Measurements from ENCODE around the gene PCP4.

DNA sequence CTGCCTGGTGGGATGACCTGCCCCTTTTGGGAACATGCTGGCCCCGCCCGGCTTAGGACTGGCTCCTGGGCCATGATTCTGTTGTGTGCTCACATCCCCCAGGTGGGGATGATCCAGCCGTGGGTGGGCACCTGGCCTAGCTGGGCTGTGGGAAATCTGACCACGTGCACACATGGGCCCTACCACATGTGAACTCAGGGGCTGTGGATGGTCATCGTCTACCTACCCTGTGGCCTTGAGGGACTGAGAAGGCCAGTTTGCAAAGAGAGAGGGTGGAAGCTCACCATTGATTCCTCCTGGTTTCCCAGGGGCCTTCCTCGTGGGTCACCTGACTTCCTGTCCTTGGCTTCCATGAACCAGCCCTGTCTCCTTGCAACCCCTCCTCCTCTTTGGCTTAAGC is 19.4 kb upstream of the PCP4 start:
- TF ChIP-seq, protein P1, sequence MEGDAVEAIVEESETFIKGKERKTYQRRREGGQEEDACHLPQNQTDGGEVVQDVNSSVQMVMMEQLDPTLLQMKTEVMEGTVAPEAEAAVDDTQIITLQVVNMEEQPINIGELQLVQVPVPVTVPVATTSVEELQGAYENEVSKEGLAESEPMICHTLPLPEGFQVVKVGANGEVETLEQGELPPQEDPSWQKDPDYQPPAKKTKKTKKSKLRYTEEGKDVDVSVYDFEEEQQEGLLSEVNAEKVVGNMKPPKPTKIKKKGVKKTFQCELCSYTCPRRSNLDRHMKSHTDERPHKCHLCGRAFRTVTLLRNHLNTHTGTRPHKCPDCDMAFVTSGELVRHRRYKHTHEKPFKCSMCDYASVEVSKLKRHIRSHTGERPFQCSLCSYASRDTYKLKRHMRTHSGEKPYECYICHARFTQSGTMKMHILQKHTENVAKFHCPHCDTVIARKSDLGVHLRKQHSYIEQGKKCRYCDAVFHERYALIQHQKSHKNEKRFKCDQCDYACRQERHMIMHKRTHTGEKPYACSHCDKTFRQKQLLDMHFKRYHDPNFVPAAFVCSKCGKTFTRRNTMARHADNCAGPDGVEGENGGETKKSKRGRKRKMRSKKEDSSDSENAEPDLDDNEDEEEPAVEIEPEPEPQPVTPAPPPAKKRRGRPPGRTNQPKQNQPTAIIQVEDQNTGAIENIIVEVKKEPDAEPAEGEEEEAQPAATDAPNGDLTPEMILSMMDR (conservative IDR thresholded peaks at IDR 0.05; ENCODE audit: low read length), result no peak
- TF ChIP-seq EZH2phosphoT487 (IDR thresholded peaks at IDR 0.05; ENCODE audit: borderline replicate concordance, low read depth, low read length), result no peak

Measured in OCI-LY7 (cell line).